Motor neuron (in vitro differentiated cells): ENCODE results near the gene EAF1. TPM values are rescaled to one million over a fixed set of nuclear protein-coding genes. Genes with fewer than 3 reads are reported as not detected.
"Not testable (repeated sequence)": the region's sequence is repeated elsewhere in the genome, so short reads cannot be mapped to it uniquely, and the experiment has no call there.

Experiments
- ATAC-seq, 8 experiments: fragments of 200-7000 bp; cut with Tn5 transposase; replicated peaks in 6 of 8; 2 replicates each; pipeline ENCODE4 v1.8.0; 2021; ENCODE audit warnings: mild to moderate bottlenecking in 8 of 8, moderate library complexity in 8 of 8
- H3K27ac ChIP-seq, 2 donors: fragments of 250-450 bp; sonication (Bioruptor Pico); 2 replicates each; pipeline ENCODE4 v1.9.0; 2021; ENCODE audit warnings: antibody characterized with exemption in 2 of 2, mild to moderate bottlenecking in 2 of 2, moderate library complexity in 1 of 2
- H3K4me1 ChIP-seq, 2 donors: fragments of 250-450 bp; sonication (Bioruptor Pico); replicated peaks in 1 of 2; 2 replicates each; pipeline ENCODE4 v1.6.1; 2021; ENCODE audit warnings: antibody characterized with exemption in 2 of 2, mild to moderate bottlenecking in 2 of 2, moderate library complexity in 1 of 2
- H3K4me3 ChIP-seq, 5 donors: fragments of 250-450 bp; sonication (Bioruptor Pico); 2 replicates each; pipeline ENCODE4 v1.9.0; 2021; ENCODE audit warnings: antibody characterized with exemption in 5 of 5, mild to moderate bottlenecking in 5 of 5, moderate library complexity in 4 of 5
- WGBS, 10 experiments: fragments of 450-650 bp; shearing (Covaris generic); methylation state at CpG; one replicate each; pipeline ENCODE4 v1.0.0; 2022; 5-methylcytosine and 5-hydroxymethylcytosine counted together
- in situ Hi-C, 9 experiments: fragments of 400-800 bp; cut with MboI; loops; one replicate each; pipeline ENCODE4 v1.15.0; 2021; ENCODE audit warnings: low sequenced_read_pairs in 9 of 9, low pct_unique_long_range_greater_than_20kb in 2 of 9; ENCODE audit not compliant: unreplicated experiment in 9 of 9
- total RNA-seq, 8 experiments: library from RNA; unstranded; fragments of 300-600 nt; gene quantifications; 2 replicates each; pipeline versions ENCODE4 v1.2.3 to v1.2.4, GENCODE V29; 2022

Gene EAF1
- total RNA-seq, 8 experiments from 2014 or later = 16.8 to 34.4 (median 26.7) TPM

- 81 to 100% (median 100%) methylated on average over 1 to 5 of the region's 7 CpGs; no CpG with 5 or more reads in 5 of the 10 experiments for WGBS, 10 experiments
- not testable (repeated sequence) for ATAC-seq
- in situ Hi-C loops = loop anchor here in 2 of 9 experiments (25.0 kb wide), 2 partner anchors 149 to 299 kb away; no protein-coding TSS in a partner anchor
Measured at GRCh38 chr3:15410966-15411365, 16.4 kb upstream of the EAF1 start.

GRCh38 chr3:15420871-15421270, 6.5 kb upstream of the EAF1 start:
- H3K4me1 ChIP-seq = peaks cover 0 to 6% of the 10 kb centered on the region in 2 donors
- no peak overlapping the region for H3K27ac ChIP-seq
- WGBS, 10 experiments = 17 to 94% (median 60%) methylated on average over 1 to 4 of the region's 4 CpGs; no CpG with 5 or more reads in 2 of the 10 experiments
- in situ Hi-C loops = loop anchor here in 2 of 9 experiments (25.0 kb wide), 2 partner anchors 159 to 309 kb away; no protein-coding TSS in a partner anchor
- no peak overlapping the region for H3K4me3 ChIP-seq
- ATAC-seq = no peak

More at GRCh38 chr3:15410966-15411365, 16.4 kb upstream of the EAF1 start:
- not testable (repeated sequence) for H3K4me3 ChIP-seq, H3K27ac ChIP-seq, H3K4me1 ChIP-seq

DNA sequence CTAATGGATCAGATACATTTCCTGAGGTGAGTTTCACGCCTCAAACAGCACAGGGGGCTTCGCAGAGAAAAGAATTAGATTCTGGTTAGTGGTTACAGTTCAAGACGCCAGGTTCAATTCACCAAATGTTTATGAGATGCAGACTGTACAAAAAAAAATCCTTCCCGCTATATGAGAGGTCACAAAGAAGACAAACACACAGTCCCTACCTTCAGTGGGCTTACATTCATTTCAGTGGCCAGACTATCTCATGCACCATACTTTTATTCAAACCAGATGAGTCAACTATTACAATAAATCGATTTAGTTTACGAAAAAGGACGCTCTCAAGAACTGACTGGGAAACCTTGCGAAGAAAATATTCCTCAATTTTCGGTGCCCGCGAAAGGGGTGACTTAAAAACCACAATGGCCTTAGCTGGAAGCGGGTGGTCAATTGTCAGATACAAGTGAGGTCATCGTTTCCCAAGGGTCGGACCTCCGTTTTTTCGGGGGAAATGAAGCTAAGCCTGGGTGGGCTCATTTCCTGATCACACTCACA, 749 bp upstream of the EAF1 start:
- in situ Hi-C loops = loop anchor here in 1 of 9 experiments (25.0 kb wide), 1 partner anchor 136 kb away; no protein-coding TSS in a partner anchor

GRCh38 chr3:15427981-15428380, 583 bp downstream of the EAF1 start:
- no peak for ATAC-seq
- WGBS, 10 experiments = 0% methylated on average over 1 to 3 of the region's 11 CpGs; no CpG with 5 or more reads in 6 of the 10 experiments
- Histone ChIP-seq H3K27ac (peak overlapping the region in 1 of 2 donors; percentile 91), H3K4me3 (peak overlapping the region; percentile 89 to 100 (median 99)), H3K4me1 (peaks cover 11 to 26% of the 10 kb centered on the region in 2 donors)
- in situ Hi-C loops = loop anchor here in 1 of 9 experiments (25.0 kb wide), 1 partner anchor 134 kb away; no protein-coding TSS in a partner anchor

More for the DNA sequence above, 749 bp upstream of the EAF1 start:
- peak overlapping the region; percentile 84 to 91 for H3K27ac ChIP-seq
- ATAC-seq = no peak
- WGBS, 10 experiments = 33 to 100% (median 49%) methylated on average over 1 to 13 of the region's 16 CpGs
- peak overlapping the region; percentile 89 to 100 (median 99) for H3K4me3 ChIP-seq
- H3K4me1 ChIP-seq = peaks cover 11 to 26% of the 10 kb centered on the region in 2 donors

- peak overlapping the region; percentile 89 to 100 (median 99) for H3K4me3 ChIP-seq
- peak in 3 of 8 experiments; percentile 20 to 48 (median 37) for ATAC-seq
- WGBS, 10 experiments = 0 to 50% (median 15%) methylated on average over 2 to 8 of the region's 9 CpGs; no CpG with 5 or more reads in 2 of the 10 experiments
Measured at GRCh38 chr3:15428539-15428938, 1.1 kb downstream of the EAF1 start.

GRCh38 chr3:15429080-15429479, 1.7 kb downstream of the EAF1 start:
- in situ Hi-C loops = loop anchor here in 1 of 9 experiments (25.0 kb wide), 1 partner anchor 133 kb away; no protein-coding TSS in a partner anchor
- ATAC-seq = no peak
- no peak overlapping the region for H3K27ac ChIP-seq
- WGBS, 10 experiments = 78 to 100% (median 98%) methylated on average over 1 to 6 of the region's 6 CpGs
- H3K4me1 ChIP-seq = peaks cover 11 to 26% of the 10 kb centered on the region in 2 donors
- H3K4me3 ChIP-seq = peak overlapping the region in 3 of 5 donors; percentile 89 to 100 (median 90)

More at GRCh38 chr3:15428539-15428938, 1.1 kb downstream of the EAF1 start:
- in situ Hi-C loops = loop anchor here in 1 of 9 experiments (25.0 kb wide), 1 partner anchor 134 kb away; no protein-coding TSS in a partner anchor
- Histone ChIP-seq H3K4me1 (peaks cover 11 to 26% of the 10 kb centered on the region in 2 donors), H3K27ac (no peak overlapping the region)

GRCh38 chr3:15430624-15431023, 3.2 kb downstream of the EAF1 start:
- peak in 2 of 8 experiments; percentile 6 to 10 for ATAC-seq
- no peak overlapping the region for H3K27ac ChIP-seq
- H3K4me1 ChIP-seq = peaks cover 11 to 22% of the 10 kb centered on the region in 2 donors
- in situ Hi-C loops = loop anchor here in 3 of 9 experiments (10.0 to 25.0 kb wide), 2 partner anchors 124 to 132 kb away; no protein-coding TSS in a partner anchor
- WGBS, 10 experiments = 0 to 100% (median 67%) methylated on average over 1 of the region's 1 CpG; no CpG with 5 or more reads in 5 of the 10 experiments
- no peak overlapping the region for H3K4me3 ChIP-seq

DNA sequence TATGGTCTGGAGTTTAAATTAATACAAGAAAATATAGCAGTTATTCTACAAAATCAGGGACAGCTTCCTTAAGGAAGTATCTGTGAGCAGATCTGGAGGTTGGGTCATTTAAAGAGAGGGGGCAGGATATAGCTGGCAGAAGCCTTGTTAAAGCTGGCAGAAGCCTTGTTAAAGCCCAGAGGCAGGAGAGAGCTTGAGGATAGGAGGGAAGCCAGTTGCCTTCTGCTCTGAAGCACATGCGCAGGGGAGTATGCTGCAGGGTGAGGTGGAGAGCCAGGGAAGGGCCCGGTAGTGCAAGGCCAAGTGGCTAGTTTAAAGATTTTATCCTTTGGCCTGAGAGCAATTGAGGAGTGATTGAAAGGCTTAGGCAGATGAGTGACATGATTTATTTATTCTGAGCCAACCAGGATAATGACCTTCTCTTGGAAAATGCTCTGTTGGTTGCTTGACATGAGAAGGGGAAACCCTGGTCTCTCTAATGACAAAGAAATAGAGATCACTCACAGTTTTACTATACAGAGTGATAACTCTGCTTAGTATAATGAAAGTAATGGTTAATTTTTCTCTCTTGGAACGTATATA, 3.9 kb downstream of the EAF1 start:
- in situ Hi-C loops = loop anchor here in 3 of 9 experiments (10.0 to 25.0 kb wide), 2 partner anchors 123 to 131 kb away; no protein-coding TSS in a partner anchor
- Histone ChIP-seq H3K4me1 (peaks cover 10 to 15% of the 10 kb centered on the region in 2 donors), H3K27ac (no peak overlapping the region), H3K4me3 (no peak overlapping the region)
- 29 to 100% (median 89%) methylated on average over 1 to 3 of the region's 3 CpGs; no CpG with 5 or more reads in 1 of the 10 experiments for WGBS, 10 experiments
- ATAC-seq = peak in 2 of 8 experiments; percentile 2 to 10

DNA sequence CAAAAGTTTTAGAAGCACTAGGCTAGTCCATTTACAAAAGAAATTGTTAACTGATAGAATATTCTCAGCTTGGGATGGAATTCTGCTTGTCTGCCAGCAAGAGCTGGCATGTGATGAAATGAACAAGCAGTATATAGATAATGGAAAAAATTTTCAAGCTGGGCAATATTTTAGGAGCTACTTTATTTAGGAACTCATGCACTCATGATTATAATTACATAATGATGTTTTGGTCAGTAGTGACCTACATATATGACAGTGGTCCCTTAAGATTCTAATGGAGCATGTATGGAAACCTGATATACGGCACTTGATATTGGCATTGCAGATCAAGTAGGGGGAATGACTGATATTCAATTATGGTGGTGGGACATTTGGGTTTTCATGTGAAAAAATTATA, 6.1 kb downstream of the EAF1 start:
- peaks cover 6 to 10% of the 10 kb centered on the region in 2 donors for H3K4me1 ChIP-seq
- no peak overlapping the region for H3K4me3 ChIP-seq
- no peak for ATAC-seq
- in situ Hi-C loops = loop anchor here in 3 of 9 experiments (10.0 to 25.0 kb wide), 2 partner anchors 121 to 129 kb away; no protein-coding TSS in a partner anchor
- WGBS, 10 experiments = 60 to 100% (median 93%) methylated on average over 1 of the region's 1 CpG; no CpG with 5 or more reads in 4 of the 10 experiments
- no peak overlapping the region for H3K27ac ChIP-seq

GRCh38 chr3:15434756-15435155, 7.4 kb downstream of the EAF1 start:
- Histone ChIP-seq H3K4me3 (no peak overlapping the region), H3K4me1 (no peaks in the 10 kb centered on the region), H3K27ac (no peak overlapping the region)
- no peak for ATAC-seq
- in situ Hi-C loops = loop anchor here in 3 of 9 experiments (10.0 to 25.0 kb wide), 2 partner anchors 120 to 128 kb away; no protein-coding TSS in a partner anchor
- 20 to 100% (median 100%) methylated on average over 1 to 4 of the region's 4 CpGs; no CpG with 5 or more reads in 3 of the 10 experiments for WGBS, 10 experiments

- 86 to 100% (median 95%) methylated on average over 1 to 5 of the region's 6 CpGs; no CpG with 5 or more reads in 3 of the 10 experiments for WGBS, 10 experiments
- in situ Hi-C loops = loop anchor here in 3 of 9 experiments (10.0 to 25.0 kb wide), 2 partner anchors 119 to 126 kb away; no protein-coding TSS in a partner anchor
- H3K27ac ChIP-seq = no peak overlapping the region
Measured at GRCh38 chr3:15436246-15436645, 8.8 kb downstream of the EAF1 start.

DNA sequence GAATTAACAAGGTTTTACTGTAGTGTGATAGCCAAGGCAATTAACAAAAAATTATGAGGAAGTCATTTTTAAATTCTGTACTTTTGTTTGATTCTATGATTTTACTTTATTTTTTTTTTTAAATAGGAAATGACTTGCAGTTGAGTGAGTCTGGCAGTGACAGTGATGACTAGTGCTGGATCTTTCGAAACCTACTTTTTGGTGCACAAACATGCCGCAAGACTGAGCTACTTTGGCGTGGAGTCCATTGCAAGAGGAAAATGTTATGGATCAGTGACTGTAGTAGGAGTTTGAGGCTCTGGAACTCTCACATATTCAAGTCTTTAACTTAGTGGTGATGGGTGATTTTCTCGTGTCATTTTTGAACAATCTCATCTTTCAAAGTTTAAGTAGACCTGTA, 11.6 kb downstream of the EAF1 start:
- no peaks in the 10 kb centered on the region for H3K4me1 ChIP-seq
- H3K4me3 ChIP-seq = no peak overlapping the region
- ATAC-seq = no peak
- 31 to 100% (median 78%) methylated on average over 1 to 4 of the region's 4 CpGs; no CpG with 5 or more reads in 1 of the 10 experiments for WGBS, 10 experiments
- H3K27ac ChIP-seq = no peak overlapping the region
- in situ Hi-C loops = loop anchor here in 3 of 9 experiments (10.0 to 25.0 kb wide), 2 partner anchors 116 to 123 kb away; no protein-coding TSS in a partner anchor

More at GRCh38 chr3:15436246-15436645, 8.8 kb downstream of the EAF1 start:
- Histone ChIP-seq H3K4me1 (no peaks in the 10 kb centered on the region), H3K4me3 (no peak overlapping the region)
- no peak for ATAC-seq
